Upper lobe of left lung (tissue), 6 donors: Measurements from ENCODE around the gene ADAD2. TPM values are rescaled to one million over a fixed set of nuclear protein-coding genes. Genes with fewer than 3 reads are reported as not detected.
"Not testable (repeated sequence)": the region's sequence is repeated elsewhere in the genome, so short reads cannot be mapped to it uniquely, and the experiment has no call there.

ENCODE experiments used
- ATAC-seq, 2 donors: fragments of 200-7000 bp; cut with Tn5 transposase; one replicate each; pipeline ENCODE4 v1.9.1; 2022; ENCODE audit warnings: mild to moderate bottlenecking in 2 of 2, moderate library complexity in 2 of 2; ENCODE audit not compliant: low FRiP score in 2 of 2
- DNase-seq, 2 donors: peaks; one replicate each; pipeline ENCODE4 v3.0.0-alpha.2; 2019 to 2020
- H3K27ac ChIP-seq, 4 donors: fragments of 200-600 bp; sonication (generic); one replicate each; pipeline ENCODE4 v1.5.1; 2016 to 2019
- H3K27me3 ChIP-seq, 4 donors: fragments of 200-600 bp; sonication (generic); one replicate each; pipeline ENCODE4 v1.5.1; 2017 to 2019
- H3K36me3 ChIP-seq, 4 donors: fragments of 200-600 bp; sonication (generic); one replicate each; pipeline ENCODE4 v1.5.1; 2016 to 2019
- H3K4me1 ChIP-seq, 4 donors: fragments of 200-600 bp; sonication (generic); one replicate each; pipeline ENCODE4 v1.5.1; 2018 to 2019
- H3K4me3 ChIP-seq, 4 donors: fragments of 200-600 bp; sonication (generic); one replicate each; pipeline ENCODE4 v1.5.1; 2017 to 2019; ENCODE audit warnings: mild to moderate bottlenecking in 2 of 4, moderate library complexity in 1 of 4
- H3K9me3 ChIP-seq, 4 donors: fragments of 200-600 bp; sonication (generic); one replicate each; pipeline ENCODE4 v1.5.1; 2018 to 2019
- CTCF ChIP-seq, 6 experiments: fragments of 450-650 bp in 4 of 6; fragments of 200-600 bp in 2 of 6; sonication (generic) in 2 of 6; IDR thresholded peaks; one replicate each; pipeline ENCODE4 v1.5.1; 2016 to 2019; ENCODE audit warnings: antibody characterized with exemption in 6 of 6
- EP300 ChIP-seq, 4 donors: sonication (generic); formaldehyde crosslinking; IDR thresholded peaks; one replicate each; pipeline ENCODE4 v1.5.1; 2017; ENCODE audit warnings: antibody characterized with exemption in 4 of 4, control low read depth in 2 of 4
- POLR2A ChIP-seq, 4 donors: fragments of 450-650 bp; IDR thresholded peaks; one replicate each; pipeline ENCODE4 v1.5.1; 2016 to 2017; ENCODE audit warnings: antibody characterized with exemption in 4 of 4, mild to moderate bottlenecking in 2 of 4
- POLR2AphosphoS5 ChIP-seq, 2 donors: sonication (generic); formaldehyde crosslinking; IDR thresholded peaks; one replicate each; pipeline ENCODE4 v1.5.1; 2017; ENCODE audit warnings: antibody characterized with exemption in 2 of 2
- WGBS, 2 donors: methylation state at CpG; one replicate each; pipeline ENCODE4 v1.1.5; 2017 to 2018; 5-methylcytosine and 5-hydroxymethylcytosine counted together
- total RNA-seq, 6 donors: library from RNA; depleted of rRNA in 4 of 6; stranded (reverse); fragments of >200 nt in 4 of 6; gene quantifications; one replicate each; pipeline versions ENCODE4 v1.1.0 to v1.2.1, GENCODE V29; 2016 to 2021
- donor health status: DM: no; HTN: no; CAD: no; lungs with moderate emphysema.
- donor health status: DM: no; HTN: yes; CAD: no; lungs with severe emphysema.

Gene ADAD2
- total RNA-seq, 6 donors from 2014 or later: 1.1 TPM; not detected in 5

GRCh38 chr16:84199097-84199496 is 8.1 kb downstream of the ADAD2 start:
- TF ChIP-seq CTCF (IDR thresholded peaks at IDR 0.05) (no peak), EP300 (IDR thresholded peaks at IDR 0.05) (no peak), POLR2A (IDR thresholded peaks at IDR 0.05) (no peak), POLR2AphosphoS5 (IDR thresholded peaks at IDR 0.05) (no peak)
- Histone ChIP-seq H3K4me1 (no peaks in the 10 kb centered on the region), H3K4me3 (no peak overlapping the region), H3K27me3 (no peaks in the 10 kb centered on the region), H3K36me3 (no peaks in the 10 kb centered on the region), H3K27ac (no peak overlapping the region), H3K9me3 (no peaks in the 10 kb centered on the region)
- 62 to 68% methylated on average over 13 of the region's 13 CpGs for WGBS, 2 donors
- ATAC-seq (no peak), DNase-seq (no peak)

GRCh38 chr16:84199861-84200260 is 8.9 kb downstream of the ADAD2 start:
- H3K9me3 ChIP-seq: no peaks in the 10 kb centered on the region
- H3K4me1 ChIP-seq: no peaks in the 10 kb centered on the region
- no peak overlapping the region for H3K4me3 ChIP-seq
- peak overlapping the region in 1 of 4 donors; percentile 64 for H3K27ac ChIP-seq
- peak in 2 of 4 donors; percentile 23 to 88 for TF ChIP-seq EP300 (IDR thresholded peaks at IDR 0.05)
- TF ChIP-seq POLR2A (IDR thresholded peaks at IDR 0.05): peak in 1 of 4 donors; percentile 49
- no peak for TF ChIP-seq CTCF (IDR thresholded peaks at IDR 0.05)
- TF ChIP-seq POLR2AphosphoS5 (IDR thresholded peaks at IDR 0.05): peak in 1 of 2 donors; percentile 47
- no peaks in the 10 kb centered on the region for H3K27me3 ChIP-seq
- DNase-seq: no peak
- H3K36me3 ChIP-seq: no peaks in the 10 kb centered on the region
- 56 to 62% methylated on average over 6 to 10 of the region's 10 CpGs for WGBS, 2 donors
- ATAC-seq: peak; percentile 73 to 78

GRCh38 chr16:84204551-84204950 is 13.6 kb downstream of the ADAD2 start:
- H3K4me3 ChIP-seq, DNase-seq, H3K36me3 ChIP-seq, H3K4me1 ChIP-seq, H3K27ac ChIP-seq, ATAC-seq, H3K9me3 ChIP-seq, H3K27me3 ChIP-seq: not testable (repeated sequence)
- WGBS, 2 donors: 85 to 94% methylated on average over 10 to 16 of the region's 26 CpGs

- H3K27me3 ChIP-seq, H3K36me3 ChIP-seq, H3K9me3 ChIP-seq, H3K4me1 ChIP-seq, H3K27ac ChIP-seq, DNase-seq, ATAC-seq, H3K4me3 ChIP-seq: not testable (repeated sequence)
- 91 to 95% methylated on average over 4 to 6 of the region's 6 CpGs for WGBS, 2 donors
These were observed 14.2 kb downstream of the ADAD2 start for GRCh38 chr16:84205123-84205522.

- Histone ChIP-seq H3K4me3 (no peak overlapping the region), H3K4me1 (no peaks in the 10 kb centered on the region), H3K9me3 (no peaks in the 10 kb centered on the region), H3K36me3 (no peaks in the 10 kb centered on the region), H3K27me3 (no peaks in the 10 kb centered on the region), H3K27ac (no peak overlapping the region)
- TF ChIP-seq POLR2A (IDR thresholded peaks at IDR 0.05) (no peak), CTCF (IDR thresholded peaks at IDR 0.05) (no peak), POLR2AphosphoS5 (IDR thresholded peaks at IDR 0.05) (no peak), EP300 (IDR thresholded peaks at IDR 0.05) (no peak)
- DNase-seq: peak in 1 of 2 donors; percentile 50
- peak in 1 of 2 donors; percentile 11 for ATAC-seq
- WGBS, 2 donors: 89 to 90% methylated on average over 16 to 18 of the region's 18 CpGs
These were observed 15.2 kb downstream of the ADAD2 start for GRCh38 chr16:84205976-84206691.

- 74 to 82% methylated on average over 6 of the region's 6 CpGs for WGBS, 2 donors
- TF ChIP-seq EP300 (IDR thresholded peaks at IDR 0.05) (no peak), POLR2AphosphoS5 (IDR thresholded peaks at IDR 0.05) (no peak), CTCF (IDR thresholded peaks at IDR 0.05) (no peak), POLR2A (IDR thresholded peaks at IDR 0.05) (no peak)
These were observed 16.3 kb downstream of the ADAD2 start for GRCh38 chr16:84207251-84207650.

More at GRCh38 chr16:84207251-84207650, 16.3 kb downstream of the ADAD2 start:
- no peaks in the 10 kb centered on the region for H3K9me3 ChIP-seq
- no peaks in the 10 kb centered on the region for H3K27me3 ChIP-seq
- ATAC-seq (no peak), DNase-seq (no peak)
- no peak overlapping the region for H3K4me3 ChIP-seq
- H3K4me1 ChIP-seq: no peaks in the 10 kb centered on the region
- H3K27ac ChIP-seq: no peak overlapping the region
- no peaks in the 10 kb centered on the region for H3K36me3 ChIP-seq
